ENCODE results near the gene TSLP.

TSLP gene

DNA sequence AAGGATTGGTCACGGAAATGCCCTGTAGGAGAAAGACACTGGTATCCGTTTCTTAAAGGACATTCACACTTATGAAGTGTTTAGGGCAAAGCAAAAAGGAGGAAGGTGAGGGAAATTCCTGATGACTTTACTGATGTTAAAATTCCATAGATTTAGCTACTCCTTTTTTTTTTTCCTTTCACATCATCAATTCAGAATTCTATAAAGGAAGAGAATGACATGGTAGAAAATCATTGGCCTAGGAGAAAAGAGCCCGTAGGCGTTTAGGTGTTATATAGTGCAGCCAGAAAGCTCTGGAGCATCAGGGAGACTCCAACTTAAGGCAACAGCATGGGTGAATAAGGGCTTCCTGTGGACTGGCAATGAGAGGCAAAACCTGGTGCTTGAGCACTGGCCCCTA, at the start of gene TSLP:
Gene TSLP (plus strand): TSS at position 301 of the 400 bp plus-strand sequence. CDS start 178 bp downstream, outside the sequence.
- no peak within 1 kb of the TSS; the same call in 1 of the 2 replicates for H3K4me3 ChIP-seq (ENCODE audit: low read depth, low read length)
- DNase-seq (ENCODE audit: low read depth): no peak
- TF ChIP-seq, protein P1, sequence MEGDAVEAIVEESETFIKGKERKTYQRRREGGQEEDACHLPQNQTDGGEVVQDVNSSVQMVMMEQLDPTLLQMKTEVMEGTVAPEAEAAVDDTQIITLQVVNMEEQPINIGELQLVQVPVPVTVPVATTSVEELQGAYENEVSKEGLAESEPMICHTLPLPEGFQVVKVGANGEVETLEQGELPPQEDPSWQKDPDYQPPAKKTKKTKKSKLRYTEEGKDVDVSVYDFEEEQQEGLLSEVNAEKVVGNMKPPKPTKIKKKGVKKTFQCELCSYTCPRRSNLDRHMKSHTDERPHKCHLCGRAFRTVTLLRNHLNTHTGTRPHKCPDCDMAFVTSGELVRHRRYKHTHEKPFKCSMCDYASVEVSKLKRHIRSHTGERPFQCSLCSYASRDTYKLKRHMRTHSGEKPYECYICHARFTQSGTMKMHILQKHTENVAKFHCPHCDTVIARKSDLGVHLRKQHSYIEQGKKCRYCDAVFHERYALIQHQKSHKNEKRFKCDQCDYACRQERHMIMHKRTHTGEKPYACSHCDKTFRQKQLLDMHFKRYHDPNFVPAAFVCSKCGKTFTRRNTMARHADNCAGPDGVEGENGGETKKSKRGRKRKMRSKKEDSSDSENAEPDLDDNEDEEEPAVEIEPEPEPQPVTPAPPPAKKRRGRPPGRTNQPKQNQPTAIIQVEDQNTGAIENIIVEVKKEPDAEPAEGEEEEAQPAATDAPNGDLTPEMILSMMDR (IDR thresholded peaks at IDR 0.05; ENCODE audit: insufficient read depth, low read depth, low read length, missing control alignments): no peak

DNA sequence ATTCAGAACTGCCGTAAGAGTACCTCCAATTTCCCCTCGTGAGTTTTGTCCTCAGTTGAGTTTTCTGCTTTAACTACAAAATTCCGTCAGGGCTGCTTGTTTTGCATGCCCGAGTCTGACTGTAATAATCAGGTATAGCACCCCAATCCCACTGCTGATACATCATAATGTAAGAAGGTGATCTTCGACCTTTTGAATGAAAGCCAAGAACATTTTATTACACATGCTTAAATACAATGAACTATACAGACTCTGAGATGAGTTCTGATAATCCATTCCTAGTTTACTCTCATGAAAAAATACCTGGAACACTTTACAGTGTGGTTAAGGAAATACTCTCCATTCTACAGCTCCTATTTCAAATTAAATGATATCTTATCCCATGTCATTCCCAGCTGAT, 49.2 kb upstream of the TSLP start:
- TF ChIP-seq, protein P1 (IDR thresholded peaks at IDR 0.05; ENCODE audit: insufficient read depth, low read depth, low read length, missing control alignments): no peak
- DNase-seq (ENCODE audit: low read depth): no peak
- no peak overlapping the region for H3K4me3 ChIP-seq (ENCODE audit: low read depth, low read length)

DNA sequence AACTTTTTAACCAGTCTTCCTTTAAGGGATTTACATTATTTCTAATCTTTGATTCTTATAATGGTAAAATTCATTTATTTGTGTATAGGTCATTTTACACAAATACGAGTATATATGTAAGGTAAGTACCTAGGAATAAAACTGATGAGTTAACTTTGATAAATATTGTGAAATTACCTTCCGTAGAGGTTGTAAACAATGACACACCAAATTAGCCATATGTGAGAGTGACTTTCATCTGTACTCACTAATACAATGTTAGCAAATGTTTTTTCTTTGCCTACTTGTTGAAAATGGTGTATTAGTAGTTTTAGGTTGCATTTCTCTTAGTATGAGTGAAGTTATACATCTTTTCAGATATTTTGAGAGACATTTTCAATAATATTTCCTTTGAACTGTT, 42.6 kb upstream of the TSLP start:
- DNase-seq (ENCODE audit: low read depth): no peak
- H3K4me3 ChIP-seq (ENCODE audit: low read depth, low read length): no peak overlapping the region
- TF ChIP-seq, protein P1 (IDR thresholded peaks at IDR 0.05; ENCODE audit: insufficient read depth, low read depth, low read length, missing control alignments): no peak

DNA sequence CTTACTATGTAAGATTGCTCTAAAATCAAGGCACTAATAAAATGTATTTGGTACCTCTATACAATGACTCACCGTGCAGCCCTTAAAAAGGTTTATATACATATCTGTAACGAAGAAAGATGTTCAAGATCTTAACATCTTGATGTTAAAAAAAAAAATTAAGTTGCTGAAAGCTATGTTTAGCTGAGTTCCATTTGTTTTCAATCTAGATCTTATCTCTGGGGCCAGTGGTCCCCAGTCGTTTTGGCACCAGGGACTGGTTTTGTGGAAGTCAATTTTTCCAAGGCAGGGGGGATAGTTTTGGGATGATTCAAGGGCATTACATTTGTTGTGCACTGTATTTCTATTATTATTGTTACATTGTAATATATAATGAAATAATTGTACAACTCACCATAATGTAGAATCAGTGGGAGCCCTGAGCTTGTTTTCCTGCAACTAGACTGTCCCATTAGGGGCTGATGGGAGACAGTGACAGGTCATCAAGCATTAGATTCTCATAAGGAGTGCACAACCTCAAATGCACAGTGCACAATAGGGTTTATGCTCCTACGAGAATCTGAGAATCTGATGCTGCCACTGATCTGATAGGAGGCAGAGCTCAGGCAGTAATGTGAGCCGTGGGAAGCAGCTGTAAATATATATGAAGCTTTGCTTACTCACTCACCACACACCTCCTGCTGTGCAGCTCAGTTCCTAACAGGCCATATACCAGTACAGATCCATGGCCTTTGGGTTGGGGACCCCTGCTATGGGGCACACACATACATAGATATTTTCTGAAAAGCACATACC, 27.6 kb upstream of the TSLP start:
- TF ChIP-seq, protein P1 (IDR thresholded peaks at IDR 0.05; ENCODE audit: insufficient read depth, low read depth, low read length, missing control alignments): no peak
- DNase-seq (ENCODE audit: low read depth): no peak

DNA sequence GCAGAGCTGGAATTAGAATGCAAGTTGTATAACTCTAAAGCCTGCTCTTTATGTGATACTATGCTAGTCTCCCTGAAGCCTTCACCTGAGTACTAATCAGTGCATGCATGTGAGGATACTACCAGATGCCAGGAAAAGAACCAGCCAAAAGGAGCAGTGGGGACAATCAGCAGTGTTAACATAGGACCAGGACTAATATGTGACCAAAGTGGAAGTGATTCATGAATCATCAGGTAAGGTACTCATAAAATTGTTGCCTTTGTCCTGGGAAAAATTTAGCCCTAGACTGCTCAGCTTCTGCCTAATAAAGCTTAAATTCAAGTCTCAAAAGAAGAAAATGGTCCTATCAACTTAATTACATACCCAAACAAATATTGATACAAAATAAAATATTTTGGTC, 13.4 kb upstream of the TSLP start:
- no peak overlapping the region for H3K4me3 ChIP-seq (ENCODE audit: low read depth, low read length)
- TF ChIP-seq, protein P1 (IDR thresholded peaks at IDR 0.05; ENCODE audit: insufficient read depth, low read depth, low read length, missing control alignments): no peak

More for the DNA sequence above, 27.6 kb upstream of the TSLP start:
- no peak overlapping the region for H3K4me3 ChIP-seq (ENCODE audit: low read depth, low read length)

DNA sequence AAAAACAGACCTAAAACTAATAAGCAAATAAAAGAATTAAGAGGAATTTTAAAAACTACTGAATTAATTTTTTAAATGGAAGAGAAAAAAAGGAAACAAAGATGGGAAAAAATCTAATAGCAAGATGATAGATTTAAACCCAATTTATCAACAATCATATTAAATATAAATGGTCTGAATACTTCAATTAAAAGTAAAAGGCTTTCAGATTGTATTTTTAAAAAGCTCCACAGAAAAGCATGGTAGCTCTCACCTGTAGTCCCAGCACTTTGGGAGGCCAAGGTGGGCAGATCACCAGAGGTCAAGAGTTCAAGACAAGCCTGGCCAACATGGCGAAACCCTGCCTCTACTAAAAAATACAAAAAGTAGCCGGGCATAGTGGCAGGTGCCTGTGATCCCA, 11.3 kb upstream of the TSLP start:
- no peak for DNase-seq (ENCODE audit: low read depth)
- TF ChIP-seq, protein P1 (IDR thresholded peaks at IDR 0.05; ENCODE audit: insufficient read depth, low read depth, low read length, missing control alignments): no peak
- H3K4me3 ChIP-seq (ENCODE audit: low read depth, low read length): no peak overlapping the region

More for the DNA sequence above, 13.4 kb upstream of the TSLP start:
- no peak for DNase-seq (ENCODE audit: low read depth)

DNA sequence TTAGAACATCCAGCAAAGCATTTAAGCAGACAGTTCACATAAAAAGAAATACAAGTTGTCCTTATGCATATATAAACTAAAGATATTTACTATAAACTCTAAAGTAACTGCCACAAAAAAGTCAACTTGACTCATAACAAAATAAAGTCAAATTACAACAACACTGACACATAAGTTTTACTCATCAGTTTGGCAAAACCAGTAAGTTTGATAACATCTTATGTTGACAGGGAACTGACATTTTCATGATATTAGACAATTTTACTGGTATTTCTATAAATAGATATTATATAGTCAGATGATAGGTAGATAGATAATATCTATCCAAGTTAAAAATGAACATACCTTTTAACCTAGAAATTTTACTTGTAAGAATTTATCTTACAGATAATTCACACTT, 9.9 kb upstream of the TSLP start:
- DNase-seq (ENCODE audit: low read depth): no peak
- H3K4me3 ChIP-seq (ENCODE audit: low read depth, low read length): no peak overlapping the region
- TF ChIP-seq, protein P1 (IDR thresholded peaks at IDR 0.05; ENCODE audit: insufficient read depth, low read depth, low read length, missing control alignments): no peak
